Stimulated activated CD4-positive, alpha-beta T cell treated with anti-CD3 and anti-CD28 coated beads, Interleukin-4, amount 100 ng/mL, for 1 hour (primary cell): Measurements from ENCODE around the gene LSM11.

Source experiments
- DNase-seq: peaks from one replicate; pipeline ENCODE4 v3.0.0-alpha.2; 2020

The LSM11 gene

DNA sequence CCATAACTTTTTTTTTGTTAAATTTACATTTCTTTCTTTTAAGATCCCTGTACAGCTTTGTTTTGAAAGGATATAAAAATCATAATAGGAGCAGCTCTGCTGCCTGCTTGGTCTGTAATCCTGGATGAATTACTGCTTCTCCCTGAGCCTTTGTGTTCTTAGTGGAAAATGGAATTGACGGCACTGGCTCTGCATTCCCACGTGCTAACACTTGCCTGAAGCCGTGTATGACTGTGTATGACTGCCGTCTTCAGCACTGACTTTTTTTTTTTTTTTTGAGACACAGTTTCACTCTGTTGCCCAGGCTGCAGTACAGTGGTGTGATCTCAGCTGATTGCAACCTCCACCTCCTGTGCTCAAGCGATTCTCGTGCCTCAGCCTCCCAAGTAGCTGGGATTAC lies 7.5 kb upstream of the LSM11 start:
- DNase-seq: no peak

DNA sequence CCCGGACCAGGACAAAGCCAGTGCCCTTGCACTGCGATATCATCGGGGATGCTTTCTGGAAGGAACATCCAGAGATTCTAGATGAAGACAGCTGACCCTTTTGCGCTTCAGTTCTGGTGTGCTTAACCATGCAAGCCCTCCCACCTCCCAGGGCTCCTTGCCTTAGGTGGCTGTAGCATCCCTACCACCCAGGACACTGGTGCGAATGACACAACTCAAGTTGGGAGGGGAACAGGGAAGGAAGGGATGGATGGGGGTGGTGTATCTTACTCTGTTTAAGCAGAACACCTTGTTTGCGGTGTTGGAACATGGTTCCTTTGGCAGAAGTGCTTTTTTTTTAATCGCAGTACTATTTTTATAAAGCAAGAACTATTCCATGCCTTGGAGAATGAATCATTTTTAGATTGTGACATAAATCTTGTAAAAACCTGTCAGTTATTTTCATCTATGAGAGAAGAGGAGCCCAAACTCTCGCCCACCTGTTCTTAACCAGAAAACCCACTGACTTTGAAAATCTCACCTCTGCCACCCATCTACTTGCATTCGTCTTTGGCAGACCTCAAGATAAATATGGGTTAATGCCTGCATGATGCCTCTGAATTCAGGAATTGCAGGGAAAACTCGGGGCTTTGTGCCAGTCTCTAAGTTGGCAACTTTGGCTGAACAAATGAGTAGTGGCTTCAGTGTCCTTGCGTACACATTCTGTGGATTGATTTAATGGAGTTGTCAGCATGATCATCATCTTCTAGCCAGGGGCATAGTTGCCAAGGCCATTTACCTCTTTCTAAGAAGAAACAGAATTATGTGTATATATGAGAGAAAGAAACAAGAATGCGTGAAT lies 3.9 kb upstream of the LSM11 start:
- no peak for DNase-seq

- DNase-seq: no peak
Measured at GRCh38 chr5:157740229-157740610, 3.3 kb upstream of the LSM11 start.

DNA sequence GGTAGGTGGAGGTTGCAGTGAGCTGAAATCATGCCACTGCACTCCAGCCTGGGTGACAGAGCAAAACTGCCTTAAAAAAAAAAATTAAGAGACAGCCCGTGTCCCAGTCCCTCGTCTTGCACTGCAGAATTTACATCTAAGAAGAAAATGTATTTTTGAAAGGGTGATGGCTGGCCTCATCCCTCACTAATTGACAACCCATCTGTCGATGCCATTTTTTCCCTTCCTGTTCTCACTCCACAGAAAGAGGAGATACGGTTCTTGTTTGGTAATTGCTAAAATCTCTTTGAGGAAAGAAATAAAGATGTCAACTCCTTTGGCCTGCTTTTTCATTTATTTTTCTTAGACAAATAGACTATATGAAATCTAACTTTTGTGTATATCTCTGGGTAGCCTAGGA lies 2.4 kb upstream of the LSM11 start:
- no peak for DNase-seq

DNA sequence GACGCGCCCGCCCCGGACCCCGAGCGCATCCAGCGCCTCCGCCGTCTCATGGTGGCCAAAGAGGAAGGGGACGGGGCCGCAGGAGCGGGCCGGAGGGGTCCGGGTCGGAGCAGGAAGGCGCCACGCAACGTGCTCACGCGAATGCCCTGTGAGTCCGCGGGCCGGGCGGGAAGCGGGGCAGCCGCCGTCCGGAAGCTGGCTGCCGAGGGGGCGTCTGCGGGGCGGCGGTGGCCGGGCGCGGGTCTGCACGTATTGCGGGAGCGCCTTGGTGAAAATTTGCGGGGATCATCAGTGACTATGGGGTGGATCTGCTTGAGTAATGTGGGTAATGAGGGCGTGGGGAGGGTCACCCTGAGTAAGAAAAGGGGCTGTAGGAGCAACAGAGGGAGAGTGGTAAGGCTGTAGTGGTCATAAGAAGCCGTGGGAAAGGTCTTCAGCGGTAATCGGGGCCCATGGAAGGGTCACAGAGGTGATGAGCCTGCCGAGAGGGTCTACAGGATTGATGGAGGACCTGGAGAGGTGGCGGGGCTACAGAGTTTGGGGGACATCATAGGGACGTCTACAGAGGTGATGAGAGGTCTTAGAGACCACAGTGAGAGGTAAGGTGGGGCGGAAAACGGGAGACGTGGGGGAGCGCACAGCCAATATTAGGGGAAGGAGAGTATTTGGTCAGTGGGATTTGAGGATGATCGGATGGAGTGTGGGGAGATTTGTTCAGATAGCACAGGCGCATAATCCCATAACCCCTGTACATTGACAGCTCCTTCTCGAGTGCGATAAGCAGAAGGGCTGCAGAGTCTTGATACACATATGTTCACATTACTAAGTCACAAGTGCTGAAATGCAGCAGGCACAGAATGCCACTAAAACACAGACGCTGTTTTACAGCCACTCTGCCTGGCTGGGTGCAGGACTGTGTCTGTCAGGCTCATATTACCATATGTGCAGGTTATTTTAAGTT lies 819 bp downstream of the LSM11 start:
- DNase-seq: peak; percentile 13

DNA sequence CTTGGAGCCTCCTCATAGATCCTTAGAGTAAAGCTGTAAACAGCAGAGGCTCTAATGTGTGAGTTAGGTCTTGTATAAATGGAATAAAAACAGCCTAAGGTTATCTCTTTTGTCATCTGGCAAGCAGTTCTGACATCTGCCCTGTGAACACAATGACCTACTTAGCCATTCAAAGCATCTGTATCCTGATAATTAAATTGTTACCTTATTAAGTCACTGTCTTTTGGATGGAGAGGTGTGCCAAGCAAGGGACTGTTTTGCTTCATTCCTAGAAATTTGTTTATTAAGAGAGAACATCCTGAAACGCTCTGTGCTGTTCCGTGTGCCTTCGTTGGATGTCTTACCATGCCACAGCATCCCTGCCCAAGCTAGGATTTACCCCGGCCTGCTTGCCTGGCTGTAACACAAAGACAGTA lies 1.5 kb downstream of the LSM11 start:
- DNase-seq: no peak

DNA sequence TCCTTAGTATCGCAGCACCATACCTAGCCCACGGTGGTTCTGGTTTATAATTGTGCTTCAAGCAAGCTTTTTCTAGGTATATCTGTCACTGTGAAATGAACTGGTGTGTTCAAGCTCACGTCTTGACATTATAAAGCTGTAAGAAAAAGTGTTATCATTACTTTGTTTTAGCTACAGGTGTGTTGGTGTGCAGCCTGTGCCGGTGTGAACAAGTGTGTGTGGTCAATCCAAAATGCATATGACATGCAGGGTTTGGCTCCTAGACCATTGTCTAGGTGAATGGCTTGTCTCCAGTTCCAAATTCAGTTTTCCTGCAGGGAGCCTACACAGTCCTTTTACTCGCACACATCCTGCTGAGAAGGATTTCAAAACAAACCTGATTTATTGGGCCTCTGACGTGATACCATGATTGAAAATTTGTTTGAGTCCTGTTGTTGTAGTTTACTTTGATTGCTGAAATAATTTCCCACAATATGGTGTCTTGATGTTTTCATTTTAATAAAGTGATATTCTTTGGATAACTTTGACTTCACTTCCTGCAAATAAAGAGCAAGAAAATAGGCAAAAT lies 3.7 kb downstream of the LSM11 start:
- DNase-seq: no peak

- no peak for DNase-seq
Measured at GRCh38 chr5:157747766-157748700, 4.5 kb downstream of the LSM11 start.

DNA sequence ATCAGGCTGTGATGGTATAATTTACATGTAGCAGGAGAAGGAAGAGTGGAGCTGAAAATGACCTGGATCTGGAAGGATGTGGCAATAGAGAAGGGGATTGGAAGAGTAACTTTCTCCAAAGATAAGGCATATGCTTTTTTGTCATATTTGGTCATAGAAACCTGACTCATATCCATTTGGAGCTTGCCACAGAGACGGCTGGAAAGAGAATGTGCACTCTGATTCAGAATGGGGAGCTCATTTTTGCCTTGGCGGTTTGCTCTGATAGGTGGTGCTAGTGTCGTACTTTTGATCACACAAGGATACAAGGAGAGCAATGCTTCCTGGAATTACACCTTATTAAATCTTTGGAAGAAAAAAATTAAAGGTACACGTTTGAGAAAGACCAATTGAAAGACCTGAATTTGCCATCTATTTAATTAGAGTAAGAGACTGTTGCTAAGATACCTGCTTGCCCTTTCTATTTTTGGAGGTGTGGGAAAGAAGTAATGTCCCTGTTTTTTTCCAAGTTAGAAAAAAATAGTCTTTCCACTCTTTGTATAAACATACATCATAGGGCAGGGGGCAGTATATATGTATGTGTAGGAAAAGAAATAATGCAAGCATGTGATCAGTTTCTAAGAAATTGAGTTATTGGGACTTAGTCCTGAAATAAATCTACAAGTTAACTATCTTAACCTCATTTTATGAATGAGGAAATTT lies 5.4 kb downstream of the LSM11 start:
- no peak for DNase-seq

- DNase-seq: no peak
Measured at GRCh38 chr5:157749462-157749799, 5.9 kb downstream of the LSM11 start.

DNA sequence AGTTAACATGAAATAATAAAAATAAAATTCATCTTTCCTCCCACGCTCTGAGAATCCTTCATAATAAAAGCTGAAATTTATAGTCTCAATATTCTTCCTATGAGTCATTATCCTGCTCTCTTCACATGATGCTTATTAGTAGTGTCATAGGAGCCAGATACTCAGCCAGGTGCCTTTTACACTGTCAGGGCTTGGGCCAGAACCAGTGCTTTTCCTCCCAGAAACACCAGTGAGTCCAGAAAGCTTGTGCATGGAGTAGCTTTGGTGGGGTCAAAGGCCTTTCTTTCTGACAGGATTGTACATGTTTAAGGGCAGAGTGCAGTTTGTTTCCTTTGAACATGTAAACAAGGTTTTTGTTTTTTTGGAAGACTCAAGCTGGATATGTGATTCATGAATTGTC lies 6.8 kb downstream of the LSM11 start:
- no peak for DNase-seq

GRCh38 chr5:157756122-157756521 lies 12.6 kb downstream of the LSM11 start:
- no peak for DNase-seq

GRCh38 chr5:157758706-157759105 lies 15.2 kb downstream of the LSM11 start:
- no peak for DNase-seq

- DNase-seq: no peak
Measured at GRCh38 chr5:157761690-157762621, 18.4 kb downstream of the LSM11 start.

GRCh38 chr5:157764531-157764930 lies 21.0 kb downstream of the LSM11 start:
- DNase-seq: no peak

DNA sequence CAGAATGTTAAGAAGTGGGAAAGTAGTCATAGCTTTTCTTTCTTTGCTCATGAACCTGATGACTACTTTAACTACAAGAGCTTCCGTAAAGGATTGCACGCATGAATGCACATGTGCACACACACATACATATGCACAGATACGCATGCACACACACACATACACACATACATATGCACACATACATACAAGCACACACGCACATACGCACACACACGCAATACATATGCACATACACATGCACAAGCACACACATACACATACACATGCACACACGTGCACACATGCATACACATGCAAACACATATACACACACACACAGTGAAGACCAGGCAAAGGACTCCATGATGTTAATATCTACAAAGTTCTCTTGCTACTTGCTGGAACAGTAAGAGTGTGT lies 22.9 kb downstream of the LSM11 start:
- DNase-seq: no peak

DNA sequence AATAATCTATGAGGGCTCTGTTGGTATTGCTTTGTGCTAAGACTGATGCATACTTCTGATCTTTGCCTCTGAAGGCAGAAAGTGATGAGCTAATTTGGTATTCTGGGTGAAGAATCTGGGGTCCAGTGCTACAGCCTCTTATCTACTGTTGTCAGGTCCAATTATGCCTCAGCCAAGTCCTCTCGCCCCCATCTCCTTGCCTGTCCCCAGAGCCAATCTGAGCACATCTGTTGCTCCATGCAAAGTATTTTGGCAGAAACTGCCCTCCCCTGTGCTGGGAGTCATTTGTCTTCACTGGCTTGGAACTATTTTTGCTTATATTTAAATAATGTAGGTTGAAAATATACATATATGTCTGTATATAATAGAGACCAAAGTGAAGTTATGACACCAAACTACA lies 23.4 kb downstream of the LSM11 start:
- DNase-seq: no peak

GRCh38 chr5:157767689-157768088 lies 24.2 kb downstream of the LSM11 start:
- DNase-seq: no peak

- no peak for DNase-seq
Measured at GRCh38 chr5:157770665-157771064, 27.2 kb downstream of the LSM11 start.

GRCh38 chr5:157772127-157772526 lies 28.6 kb downstream of the LSM11 start:
- DNase-seq: no peak
